ENCODE measurements around the gene SCTR. TPM values are rescaled to one million over a fixed set of nuclear protein-coding genes. Genes with fewer than 3 reads are reported as not detected.

SCTR gene
- total RNA-seq, 1 donor from 2014 or later, result not detected

DNA sequence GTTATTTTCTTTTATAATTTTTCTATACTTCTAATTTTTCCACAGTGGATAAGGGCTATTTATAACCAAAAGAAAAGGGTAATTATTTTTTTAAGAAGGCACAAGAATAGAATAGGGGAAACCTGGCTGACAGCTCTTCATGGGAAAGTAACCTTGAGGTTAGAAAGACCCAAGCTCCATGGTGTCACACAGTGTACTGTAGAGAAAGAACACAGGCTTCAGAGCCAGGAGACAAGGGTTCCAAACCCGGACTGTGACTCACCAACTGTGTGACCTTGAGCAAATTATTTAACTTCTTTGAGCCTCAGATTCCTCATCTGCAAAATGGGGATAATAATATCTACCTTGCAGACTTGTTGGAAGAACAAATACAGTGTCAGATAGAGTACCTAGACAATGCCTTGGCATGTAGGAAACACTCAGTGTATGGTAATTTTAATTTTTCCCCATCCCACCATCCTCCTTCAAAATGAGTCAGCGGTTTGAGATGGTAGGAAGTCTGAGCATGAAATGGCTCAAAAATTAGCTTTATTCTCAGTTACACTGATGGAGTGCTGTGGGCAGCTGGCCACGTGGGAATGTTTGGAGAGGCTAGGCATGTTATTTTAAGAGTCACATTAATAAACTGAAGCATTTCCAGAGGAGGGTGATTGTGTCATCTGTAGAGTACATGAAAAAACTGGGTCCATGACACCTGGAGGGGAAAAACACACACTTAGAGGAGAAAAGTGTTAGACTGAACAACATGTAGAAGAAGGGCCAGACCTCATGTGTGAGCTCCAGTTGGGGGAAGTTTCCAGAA, 55.9 kb downstream of the SCTR start:
- DNase-seq (ENCODE audit: low spot score), result no peak
- Mint-ChIP-seq H3K4me3 (ENCODE audit: unreplicated experiment) (no peak overlapping the region), H3K4me1 (ENCODE audit: low read depth) (peaks cover 16% of the 10 kb centered on the region), H3K36me3 (ENCODE audit: low read depth) (no peaks in the 10 kb centered on the region), H3K9me3 (ENCODE audit: low read depth) (no peaks in the 10 kb centered on the region), H3K27me3 (ENCODE audit: low read depth) (peaks cover 18% of the 10 kb centered on the region), H3K27ac (ENCODE audit: unreplicated experiment) (no peak overlapping the region)
- TF ChIP-seq, protein P1, sequence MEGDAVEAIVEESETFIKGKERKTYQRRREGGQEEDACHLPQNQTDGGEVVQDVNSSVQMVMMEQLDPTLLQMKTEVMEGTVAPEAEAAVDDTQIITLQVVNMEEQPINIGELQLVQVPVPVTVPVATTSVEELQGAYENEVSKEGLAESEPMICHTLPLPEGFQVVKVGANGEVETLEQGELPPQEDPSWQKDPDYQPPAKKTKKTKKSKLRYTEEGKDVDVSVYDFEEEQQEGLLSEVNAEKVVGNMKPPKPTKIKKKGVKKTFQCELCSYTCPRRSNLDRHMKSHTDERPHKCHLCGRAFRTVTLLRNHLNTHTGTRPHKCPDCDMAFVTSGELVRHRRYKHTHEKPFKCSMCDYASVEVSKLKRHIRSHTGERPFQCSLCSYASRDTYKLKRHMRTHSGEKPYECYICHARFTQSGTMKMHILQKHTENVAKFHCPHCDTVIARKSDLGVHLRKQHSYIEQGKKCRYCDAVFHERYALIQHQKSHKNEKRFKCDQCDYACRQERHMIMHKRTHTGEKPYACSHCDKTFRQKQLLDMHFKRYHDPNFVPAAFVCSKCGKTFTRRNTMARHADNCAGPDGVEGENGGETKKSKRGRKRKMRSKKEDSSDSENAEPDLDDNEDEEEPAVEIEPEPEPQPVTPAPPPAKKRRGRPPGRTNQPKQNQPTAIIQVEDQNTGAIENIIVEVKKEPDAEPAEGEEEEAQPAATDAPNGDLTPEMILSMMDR (IDR thresholded peaks at IDR 0.05), result no peak

DNA sequence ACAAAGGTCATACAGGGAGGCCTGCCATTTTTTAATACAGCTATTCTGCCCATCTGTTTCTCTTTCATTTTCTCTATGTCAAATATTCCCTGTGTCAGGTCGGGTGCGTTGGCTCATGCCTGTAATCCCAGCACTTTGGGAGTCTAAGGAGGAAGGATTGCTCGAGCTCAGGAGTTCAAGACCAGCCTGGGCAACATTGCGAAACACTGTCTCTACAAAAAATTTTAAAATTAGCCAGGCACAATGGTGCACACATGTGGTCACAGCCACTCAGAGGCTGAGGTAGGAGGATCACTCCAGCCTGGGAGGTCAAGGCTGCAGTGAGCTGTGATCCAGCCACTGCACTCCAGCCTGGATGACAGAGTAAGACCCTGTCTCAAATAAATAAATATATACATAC, 57.9 kb downstream of the SCTR start:
- no peaks in the 10 kb centered on the region for H3K36me3 Mint-ChIP-seq (ENCODE audit: low read depth)

DNA sequence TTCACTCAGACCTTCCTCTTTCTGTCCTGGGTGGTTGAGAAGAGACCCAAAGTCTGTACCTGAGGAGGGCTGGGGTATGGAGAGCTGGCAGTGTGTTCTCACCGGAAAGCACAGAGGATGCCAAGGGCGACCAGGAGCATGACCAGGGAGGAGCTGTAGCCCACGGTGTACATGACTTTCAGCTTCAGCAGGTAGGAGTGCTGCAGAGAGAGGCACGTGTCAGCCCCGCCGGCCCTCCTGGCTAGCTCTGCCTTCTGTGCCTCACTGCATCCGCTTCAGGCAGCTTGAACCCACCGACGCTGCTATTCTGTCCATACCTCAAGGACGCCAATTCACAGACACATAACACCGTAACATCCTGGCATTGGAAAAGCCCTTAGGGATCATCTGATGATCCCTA, 58.6 kb downstream of the SCTR start:
- Mint-ChIP-seq H3K4me3 (ENCODE audit: unreplicated experiment) (no peak overlapping the region), H3K36me3 (ENCODE audit: low read depth) (no peaks in the 10 kb centered on the region), H3K27ac (ENCODE audit: unreplicated experiment) (no peak overlapping the region), H3K27me3 (ENCODE audit: low read depth) (peaks cover 12% of the 10 kb centered on the region), H3K4me1 (ENCODE audit: low read depth) (peaks cover 16% of the 10 kb centered on the region), H3K9me3 (ENCODE audit: low read depth) (no peaks in the 10 kb centered on the region)
- no peak for DNase-seq (ENCODE audit: low spot score)
- TF ChIP-seq, protein P1 (IDR thresholded peaks at IDR 0.05), result no peak

More for the DNA sequence above, 57.9 kb downstream of the SCTR start:
- Mint-ChIP-seq H3K27me3 (ENCODE audit: low read depth) (peaks cover 11% of the 10 kb centered on the region), H3K9me3 (ENCODE audit: low read depth) (no peaks in the 10 kb centered on the region), H3K4me1 (ENCODE audit: low read depth) (peaks cover 16% of the 10 kb centered on the region), H3K27ac (ENCODE audit: unreplicated experiment) (no peak overlapping the region), H3K4me3 (ENCODE audit: unreplicated experiment) (no peak overlapping the region)
- TF ChIP-seq, protein P1 (IDR thresholded peaks at IDR 0.05), result no peak
- no peak for DNase-seq (ENCODE audit: low spot score)

DNA sequence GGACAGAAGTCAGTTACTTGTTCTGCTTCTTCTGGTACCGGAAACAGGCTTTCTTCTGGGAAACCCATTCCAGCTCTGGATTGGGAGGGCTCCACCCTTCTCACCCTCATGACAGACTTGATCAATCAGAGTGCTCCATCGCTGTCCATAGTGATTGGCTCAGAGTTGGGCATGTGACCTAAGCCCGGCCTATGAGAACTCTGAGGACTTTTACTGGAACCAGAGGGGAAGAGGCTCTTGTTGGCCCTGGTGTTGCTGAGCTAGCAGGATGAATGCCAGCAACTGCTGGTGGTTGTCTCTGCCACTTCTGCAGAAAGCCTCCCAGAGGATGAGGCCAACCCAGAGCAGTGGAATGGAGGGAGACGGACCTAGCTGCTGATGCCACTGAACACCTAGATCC, 59.3 kb downstream of the SCTR start:
- H3K36me3 Mint-ChIP-seq (ENCODE audit: low read depth), result no peaks in the 10 kb centered on the region
- H3K4me1 Mint-ChIP-seq (ENCODE audit: low read depth), result peaks cover 16% of the 10 kb centered on the region
- H3K27ac Mint-ChIP-seq (ENCODE audit: unreplicated experiment), result no peak overlapping the region
- DNase-seq (ENCODE audit: low spot score), result no peak
- TF ChIP-seq, protein P1 (IDR thresholded peaks at IDR 0.05), result no peak
- no peak overlapping the region for H3K4me3 Mint-ChIP-seq (ENCODE audit: unreplicated experiment)
- H3K9me3 Mint-ChIP-seq (ENCODE audit: low read depth), result no peaks in the 10 kb centered on the region
- peaks cover 8% of the 10 kb centered on the region for H3K27me3 Mint-ChIP-seq (ENCODE audit: low read depth)

DNA sequence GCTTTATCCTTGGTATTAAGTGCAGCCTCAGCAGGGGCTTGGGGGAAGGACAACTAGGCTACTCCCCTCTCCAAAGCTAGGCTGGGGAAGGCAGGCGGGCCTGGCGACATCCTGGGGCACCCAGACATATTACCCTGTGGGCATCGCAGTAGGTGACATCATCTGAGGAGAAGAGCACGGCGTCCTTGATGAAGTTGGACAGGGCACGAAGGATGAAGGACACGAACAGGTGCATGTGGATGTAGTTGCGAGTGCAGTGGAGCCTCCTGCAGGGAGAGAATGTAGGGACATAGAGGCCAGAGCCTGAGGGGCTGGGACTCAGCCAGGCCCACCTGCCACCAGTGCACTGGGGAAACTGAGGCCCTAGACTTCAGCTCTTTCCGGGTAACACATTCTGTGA, 60.3 kb downstream of the SCTR start:
- Mint-ChIP-seq H3K27ac (ENCODE audit: unreplicated experiment) (no peak overlapping the region), H3K9me3 (ENCODE audit: low read depth) (no peaks in the 10 kb centered on the region), H3K36me3 (ENCODE audit: low read depth) (no peaks in the 10 kb centered on the region), H3K27me3 (ENCODE audit: low read depth) (peaks cover 17% of the 10 kb centered on the region), H3K4me3 (ENCODE audit: unreplicated experiment) (no peak overlapping the region), H3K4me1 (ENCODE audit: low read depth) (peaks cover 15% of the 10 kb centered on the region)
- no peak for DNase-seq (ENCODE audit: low spot score)
- TF ChIP-seq, protein P1 (IDR thresholded peaks at IDR 0.05), result no peak

Measured in chondrocyte (in vitro differentiated cells).